Measurements from ENCODE around the gene FDXACB1.

FDXACB1 gene

GRCh38 chr11:111871693-111872161 is 7.2 kb downstream of the FDXACB1 start:
- TF ChIP-seq CTCF (IDR thresholded peaks at IDR 0.05; ENCODE audit: low read depth, low read length): no peak
- no peak for DNase-seq (ENCODE audit: extremely low read depth, low read depth)

- peak; percentile 24 for TF ChIP-seq CTCF (IDR thresholded peaks at IDR 0.05; ENCODE audit: low read depth, low read length)
- peak; percentile 55 for DNase-seq (ENCODE audit: extremely low read depth, low read depth)
Observed at GRCh38 chr11:111870886-111871692, 7.9 kb downstream of the FDXACB1 start, which contains the start of gene ALG9. Gene ALG9, minus strand, starts transcription at chr11:111871581. Its CDS starts 99 bp downstream, at chr11:111871482.

- DNase-seq (ENCODE audit: extremely low read depth, low read depth): no peak
- TF ChIP-seq CTCF (IDR thresholded peaks at IDR 0.05; ENCODE audit: low read depth, low read length): no peak
Observed at GRCh38 chr11:111870522-111870885, 8.5 kb downstream of the FDXACB1 start.

- no peak for DNase-seq (ENCODE audit: extremely low read depth, low read depth)
- TF ChIP-seq CTCF (IDR thresholded peaks at IDR 0.05; ENCODE audit: low read depth, low read length): no peak
Observed at GRCh38 chr11:111870113-111870512, 8.9 kb downstream of the FDXACB1 start.

- no peak for DNase-seq (ENCODE audit: extremely low read depth, low read depth)
- no peak for TF ChIP-seq CTCF (IDR thresholded peaks at IDR 0.05; ENCODE audit: low read depth, low read length)
Observed at GRCh38 chr11:111860257-111860656, 18.7 kb downstream of the FDXACB1 start.

GRCh38 chr11:111855506-111855905 is 23.5 kb downstream of the FDXACB1 start:
- no peak for TF ChIP-seq CTCF (IDR thresholded peaks at IDR 0.05; ENCODE audit: low read depth, low read length)
- DNase-seq (ENCODE audit: extremely low read depth, low read depth): no peak

GRCh38 chr11:111852103-111852502 is 26.9 kb downstream of the FDXACB1 start:
- no peak for DNase-seq (ENCODE audit: extremely low read depth, low read depth)
- no peak for TF ChIP-seq CTCF (IDR thresholded peaks at IDR 0.05; ENCODE audit: low read depth, low read length)

All from AG09319 (cell line).